Measurements from ENCODE around the gene RNF44. TPM values are rescaled to one million over a fixed set of nuclear protein-coding genes. Genes with fewer than 3 reads are reported as not detected.
"Not testable (repeated sequence)": the region's sequence is repeated elsewhere in the genome, so short reads cannot be mapped to it uniquely, and the experiment has no call there.

Gene RNF44
- total RNA-seq, 1 experiment from 2014 or later = 58.4 TPM

DNA sequence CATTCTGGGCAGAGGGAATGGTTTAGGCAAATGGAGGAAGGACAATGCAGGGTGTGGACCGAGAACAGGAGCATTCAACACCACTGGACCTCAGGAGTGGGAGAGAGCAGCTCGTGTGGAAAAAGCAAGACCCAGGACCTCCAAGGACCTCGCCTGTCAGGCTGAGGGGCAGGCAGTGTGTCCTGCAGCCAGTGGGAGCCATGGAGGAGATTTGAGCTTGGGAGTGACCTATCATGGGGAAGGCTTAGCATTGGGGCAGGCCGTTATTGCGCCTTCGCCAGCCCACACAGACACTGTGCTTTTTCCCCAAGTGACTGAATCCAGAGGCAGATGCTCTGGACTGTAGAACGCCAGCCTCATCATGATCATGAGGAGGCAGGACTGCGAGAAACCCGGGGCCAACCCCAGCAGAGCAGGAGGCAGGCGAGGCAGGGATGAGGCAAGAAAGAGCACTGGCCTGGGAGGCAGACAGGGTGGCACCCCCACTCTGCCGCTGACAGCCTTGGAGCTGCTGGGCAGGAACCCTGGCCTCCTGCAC is 15.2 kb upstream of the RNF44 start:
- intact Hi-C loops (cut with micrococcal nuclease) = no loop called here
- POLR2A ChIA-PET = no interaction called here
- Histone ChIP-seq H3K79me2 (ENCODE audit: insufficient read depth, low read length) (no peaks in the 10 kb centered on the region), H4K20me1 (ENCODE audit: insufficient read depth) (no peaks in the 10 kb centered on the region), H3K27me3 (ENCODE audit: insufficient read depth, low read length) (no peaks in the 10 kb centered on the region), H3K27ac (ENCODE audit: low read depth, low read length) (no peak overlapping the region), H3K36me3 (ENCODE audit: control insufficient read depth in 1 of 2, insufficient read depth in 2 of 2, low read length in 2 of 2) (no peaks in the 10 kb centered on the region), H3K9me3 (ENCODE audit: control insufficient read depth in 1 of 2, insufficient read depth in 1 of 2, low read depth in 1 of 2, low read length in 2 of 2) (no peaks in the 10 kb centered on the region), H3K4me2 (ENCODE audit: low read length) (peak overlapping the region; percentile 78; the same call in 1 of the 2 replicates), H3K4me1 (ENCODE audit: control insufficient read depth in 1 of 2, insufficient read depth in 2 of 2, low read length in 2 of 2) (peaks cover 6 to 26% of the 10 kb centered on the region in 2 experiments; a peak in 3 of 4 replicates), H3K9ac (ENCODE audit: low read length) (no peak overlapping the region), H3K9me2 (ENCODE audit: insufficient read depth) (no peaks in the 10 kb centered on the region), H3K4me3 (replicated peaks in 1 of 2; ENCODE audit: low read depth in 1 of 2, low read length in 2 of 2) (no peak overlapping the region), H2AFZ (ENCODE audit: low read depth, low read length, poor library complexity, severe bottlenecking) (no peak overlapping the region)
- BruUV-seq (replicated peaks) = no TSS peak
- CTCF ChIA-PET = no interaction called here
- no peak for DNase-seq (ENCODE audit: low read depth, low spot score)
- ATAC-seq = no peak
- RAD21 ChIA-PET (ENCODE audit: low non-redundant PET in 1 of 2, low total read pairs in 2 of 2, uncharacterized antibody in 2 of 2, unreplicated experiment in 2 of 2) = no interaction called here
- no peak for TF ChIP-seq RAD21 (IDR thresholded peaks at IDR 0.05; ENCODE audit: low read depth)
- TF ChIP-seq, protein P1, sequence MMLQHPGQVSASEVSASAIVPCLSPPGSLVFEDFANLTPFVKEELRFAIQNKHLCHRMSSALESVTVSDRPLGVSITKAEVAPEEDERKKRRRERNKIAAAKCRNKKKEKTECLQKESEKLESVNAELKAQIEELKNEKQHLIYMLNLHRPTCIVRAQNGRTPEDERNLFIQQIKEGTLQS (IDR thresholded peaks at IDR 0.05) = no peak

DNA sequence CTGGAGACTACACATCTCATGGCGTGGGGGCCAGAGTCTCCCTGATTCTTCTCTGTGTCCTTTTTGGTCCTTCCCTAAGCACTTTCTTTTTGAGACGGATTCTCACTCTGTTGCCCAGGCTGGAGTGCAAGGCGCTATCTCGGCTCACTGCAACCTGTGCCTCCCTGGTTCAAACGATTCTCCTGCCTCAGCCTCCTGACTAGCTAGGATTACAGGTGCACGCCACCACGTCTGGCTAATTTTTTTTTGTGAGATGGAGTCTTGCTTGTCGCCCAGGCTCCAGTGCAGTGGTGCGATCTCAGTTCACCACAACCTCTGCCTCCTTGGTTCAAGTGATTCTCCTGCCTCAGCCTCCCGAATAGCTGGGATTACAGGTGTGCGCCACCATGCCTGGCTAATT is 13.7 kb upstream of the RNF44 start:
- H3K27ac ChIP-seq (ENCODE audit: low read depth, low read length); H3K4me2 ChIP-seq (ENCODE audit: low read length); H3K9me2 ChIP-seq (ENCODE audit: insufficient read depth); POLR2A ChIA-PET; RAD21 ChIA-PET (ENCODE audit: low non-redundant PET in 1 of 2, low total read pairs in 2 of 2, uncharacterized antibody in 2 of 2, unreplicated experiment in 2 of 2); H3K36me3 ChIP-seq (ENCODE audit: control insufficient read depth in 1 of 2, insufficient read depth in 2 of 2, low read length in 2 of 2); H4K20me1 ChIP-seq (ENCODE audit: insufficient read depth); H3K4me3 ChIP-seq (replicated peaks in 1 of 2; ENCODE audit: low read depth in 1 of 2, low read length in 2 of 2); H3K9ac ChIP-seq (ENCODE audit: low read length); intact Hi-C loops (cut with micrococcal nuclease); H3K27me3 ChIP-seq (ENCODE audit: insufficient read depth, low read length); BruUV-seq (replicated peaks); H2AFZ ChIP-seq (ENCODE audit: low read depth, low read length, poor library complexity, severe bottlenecking); ATAC-seq; H3K9me3 ChIP-seq (ENCODE audit: control insufficient read depth in 1 of 2, insufficient read depth in 1 of 2, low read depth in 1 of 2, low read length in 2 of 2); CTCF ChIA-PET; DNase-seq (ENCODE audit: low read depth, low spot score); H3K79me2 ChIP-seq (ENCODE audit: insufficient read depth, low read length): not testable (repeated sequence)
- peaks cover 9 to 34% of the 10 kb centered on the region in 2 experiments; a peak in 3 of 4 replicates for H3K4me1 ChIP-seq (ENCODE audit: control insufficient read depth in 1 of 2, insufficient read depth in 2 of 2, low read length in 2 of 2)
